DND-41 (cell line): ENCODE data around the gene TSPOAP1.

Source experiments
- EZH2 ChIP-seq: IDR thresholded peaks from 3 replicates; pipeline ENCODE4 v1.6.1; 2012; ENCODE audit warnings: borderline replicate concordance, low read depth, mild to moderate bottlenecking, moderate library complexity, low read length, inconsistent platforms; ENCODE audit not compliant: severe bottlenecking
- TF ChIP-seq, protein P1 (sequence below): IDR thresholded peaks from 2 replicates; pipeline ENCODE4 v1.5.1; 2012; ENCODE audit warnings: borderline replicate concordance, low read length, moderate library complexity, mild to moderate bottlenecking; ENCODE audit not compliant: poor library complexity, severe bottlenecking; ENCODE audit errors: extremely low read depth

GRCh38 chr17:58300336-58300735 lies 28.3 kb downstream of the TSPOAP1 start:
- no peak for TF ChIP-seq EZH2
- TF ChIP-seq, protein P1, sequence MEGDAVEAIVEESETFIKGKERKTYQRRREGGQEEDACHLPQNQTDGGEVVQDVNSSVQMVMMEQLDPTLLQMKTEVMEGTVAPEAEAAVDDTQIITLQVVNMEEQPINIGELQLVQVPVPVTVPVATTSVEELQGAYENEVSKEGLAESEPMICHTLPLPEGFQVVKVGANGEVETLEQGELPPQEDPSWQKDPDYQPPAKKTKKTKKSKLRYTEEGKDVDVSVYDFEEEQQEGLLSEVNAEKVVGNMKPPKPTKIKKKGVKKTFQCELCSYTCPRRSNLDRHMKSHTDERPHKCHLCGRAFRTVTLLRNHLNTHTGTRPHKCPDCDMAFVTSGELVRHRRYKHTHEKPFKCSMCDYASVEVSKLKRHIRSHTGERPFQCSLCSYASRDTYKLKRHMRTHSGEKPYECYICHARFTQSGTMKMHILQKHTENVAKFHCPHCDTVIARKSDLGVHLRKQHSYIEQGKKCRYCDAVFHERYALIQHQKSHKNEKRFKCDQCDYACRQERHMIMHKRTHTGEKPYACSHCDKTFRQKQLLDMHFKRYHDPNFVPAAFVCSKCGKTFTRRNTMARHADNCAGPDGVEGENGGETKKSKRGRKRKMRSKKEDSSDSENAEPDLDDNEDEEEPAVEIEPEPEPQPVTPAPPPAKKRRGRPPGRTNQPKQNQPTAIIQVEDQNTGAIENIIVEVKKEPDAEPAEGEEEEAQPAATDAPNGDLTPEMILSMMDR = no peak
